HepG2 (cell line): ENCODE measurements around the gene ABHD12. TPM values are rescaled to one million over a fixed set of nuclear protein-coding genes. Genes with fewer than 3 reads are reported as not detected.

Experiments
- BRF2 ChIP-seq: sonication (generic); formaldehyde crosslinking; IDR thresholded peaks from 2 replicates; pipeline ENCODE4 v1.8.1; 2022; ENCODE audit warnings: mild to moderate bottlenecking, missing genetic modification reagents
- DMTF1 ChIP-seq: sonication (generic); formaldehyde crosslinking; IDR thresholded peaks from 2 replicates; pipeline ENCODE4 v1.4.0; 2020; ENCODE audit warnings: mild to moderate bottlenecking, missing genetic modification reagents
- DNMT1 ChIP-seq: sonication (generic); formaldehyde crosslinking; IDR thresholded peaks from 2 replicates; pipeline ENCODE4 v1.5.1; 2020; ENCODE audit warnings: mild to moderate bottlenecking, missing genetic modification reagents
- FOSL2 ChIP-seq: sonication (generic); formaldehyde crosslinking; IDR thresholded peaks from 2 replicates; pipeline ENCODE4 v1.4.0; 2020; ENCODE audit warnings: missing genetic modification reagents
- ISL2 ChIP-seq: sonication (generic); formaldehyde crosslinking; IDR thresholded peaks from 2 replicates; pipeline ENCODE4 v1.5.0; 2020; ENCODE audit warnings: missing genetic modification reagents
- KIAA2018 ChIP-seq: sonication (generic); formaldehyde crosslinking; IDR thresholded peaks from 2 replicates; pipeline ENCODE4 v1.5.0; 2020; ENCODE audit warnings: mild to moderate bottlenecking, missing genetic modification reagents, borderline replicate concordance
- NAIF1 ChIP-seq: sonication (generic); formaldehyde crosslinking; IDR thresholded peaks from 2 replicates; pipeline ENCODE4 v1.5.0; 2020; ENCODE audit warnings: mild to moderate bottlenecking, missing genetic modification reagents, borderline replicate concordance
- PHF8 ChIP-seq: sonication (generic); formaldehyde crosslinking; IDR thresholded peaks from 2 replicates; pipeline ENCODE4 v1.5.0; 2020; ENCODE audit warnings: missing genetic modification reagents
- PTBP1 ChIP-seq: fragments of 200-400 bp; formaldehyde crosslinking; IDR thresholded peaks from 2 replicates; pipeline ENCODE4 v1.6.1; 2018; ENCODE audit warnings: low read length, low read depth; ENCODE audit not compliant: poor library complexity, severe bottlenecking
- ZBTB46 ChIP-seq: sonication (generic); formaldehyde crosslinking; IDR thresholded peaks from 2 replicates; pipeline ENCODE4 v1.4.0; 2020; ENCODE audit warnings: mild to moderate bottlenecking, missing genetic modification reagents, borderline replicate concordance
- ZMAT3 ChIP-seq: sonication (generic); formaldehyde crosslinking; conservative IDR thresholded peaks from 2 replicates; pipeline ENCODE4 v1.7.0; 2021; ENCODE audit warnings: missing genetic modification reagents
- ZNF274 ChIP-seq: sonication (generic); formaldehyde crosslinking; IDR thresholded peaks from 2 replicates; pipeline ENCODE4 v1.5.1; 2020; ENCODE audit warnings: mild to moderate bottlenecking, missing genetic modification reagents
- ZNF678 ChIP-seq: sonication (generic); formaldehyde crosslinking; IDR thresholded peaks from 2 replicates; pipeline ENCODE4 v1.4.0; 2020; ENCODE audit warnings: mild to moderate bottlenecking, missing genetic modification reagents
- ZSCAN20 ChIP-seq: sonication (generic); formaldehyde crosslinking; IDR thresholded peaks from 2 replicates; pipeline ENCODE4 v1.4.0; 2020; ENCODE audit warnings: missing genetic modification reagents, mild to moderate bottlenecking, borderline replicate concordance
- polyA plus RNA-seq, 8 experiments: library from polyadenylated mRNA; depleted of rRNA in 3 of 8; stranded (reverse) in 7 of 8; unstranded in 1 of 8; fragments of >200 nt; fragmentation: Illumina TruSeq in 4 of 8; extraction: Trizol in 4 of 8; gene quantifications; 2 replicates each; pipeline versions ENCODE4 v1.2.1 to v1.2.3, GENCODE V29; 2011 to 2016; ENCODE audit warnings: low read depth in 4 of 8, missing spikeins in 1 of 8, mixed read lengths in 1 of 8; ENCODE audit not compliant: insufficient read depth in 1 of 8
- total RNA-seq, 5 experiments: library from RNA; depleted of rRNA; stranded (reverse); fragments of >200 nt; fragmentation: Illumina TruSeq; extraction: Trizol; gene quantifications; 2 replicates each; pipeline ENCODE4 v1.2.3, GENCODE V29; 2016; ENCODE audit warnings: low read depth in 1 of 5

Gene ABHD12
- total and polyA plus RNA-seq, 2 of the 13 experiments (the other 11 are each of a cell fraction or from before 2014, with no cell fraction given): 23.5 to 72.1 TPM

- TF ChIP-seq DMTF1 (CRISPR knock-in tag) (0 out of 2 replicates have a peak, but pooled peaks have one; percentile 84), NAIF1 (no peak; the same call in 1 of the 2 replicates), ZNF274 (CRISPR knock-in tag) (peak; percentile 81; the same call in 1 of the 2 replicates), ISL2 (peak; percentile 90), FOSL2 (peak; percentile 80), ZBTB46 (CRISPR knock-in tag) (0 out of 2 replicates have a peak, but pooled peaks have one; percentile 29), ZMAT3 (CRISPR knock-in tag) (peak; percentile 68), PTBP1 (peak; percentile 82), KIAA2018 (CRISPR knock-in tag) (no peak), BRF2 (peak; percentile 76; the same call in 1 of the 2 replicates), ZSCAN20 (CRISPR knock-in tag) (no peak), DNMT1 (no peak), ZNF678 (CRISPR knock-in tag) (peak; percentile 93; the same call in 1 of the 2 replicates), PHF8 (peak; percentile 92)
These were observed at the start of gene ABHD12 (continued) for GRCh38 chr20:25390538-25391528.
